Stimulated activated CD4-positive, alpha-beta T cell treated with anti-CD3 and anti-CD28 coated beads, Interleukin-1b, Interleukin-23, amount 100 ng/mL, for 4 hours (primary cell): Measurements from ENCODE around the gene STK25.

Experiments
- DNase-seq, 2 donors: peaks; one replicate each; pipeline ENCODE4 v3.0.0-alpha.2; 2020; ENCODE audit warnings: low read depth in 2 of 2

STK25 gene

GRCh38 chr2:241494311-241494908 lies 14.0 kb downstream of the STK25 start:
- DNase-seq = no peak

DNA sequence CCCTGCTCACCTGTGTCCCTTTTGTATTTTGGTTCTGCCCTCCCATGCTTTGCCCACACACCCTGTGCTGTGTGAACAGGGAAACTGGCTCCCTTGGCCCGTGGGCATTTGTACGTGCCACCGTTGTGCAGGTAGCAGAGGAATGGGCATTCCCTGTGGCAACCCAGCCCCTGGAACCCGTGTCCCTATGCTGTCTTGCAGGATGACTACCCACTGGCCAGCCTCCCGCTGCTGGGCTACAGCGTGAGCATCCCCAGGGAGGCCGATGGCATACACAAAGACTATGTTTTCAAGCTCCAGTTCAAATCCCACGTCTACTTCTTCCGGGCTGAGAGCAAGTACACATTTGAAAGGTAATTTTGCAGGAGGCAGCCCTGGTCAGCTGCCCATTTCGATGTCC lies 15.3 kb downstream of the STK25 start:
- DNase-seq = no peak

DNA sequence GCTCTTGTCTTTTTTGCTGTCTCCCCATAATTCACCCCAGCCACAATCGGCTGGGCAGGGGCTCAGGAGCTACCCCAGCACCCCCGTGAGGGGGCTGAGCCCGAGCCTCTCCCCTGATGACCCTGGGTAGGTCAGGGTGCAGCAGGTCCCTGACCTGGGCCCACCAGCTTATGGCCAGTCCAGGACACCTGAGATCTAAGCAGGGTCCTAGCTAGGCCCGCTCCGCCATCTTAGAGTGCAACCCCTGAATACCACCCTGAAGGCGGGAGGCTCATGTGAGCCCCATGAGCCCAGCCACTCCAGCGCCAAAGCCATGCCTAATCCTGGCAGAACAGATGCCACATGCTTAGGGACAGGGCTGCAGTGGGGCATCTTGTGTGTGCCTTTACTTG lies 16.2 kb downstream of the STK25 start:
- DNase-seq = no peak

GRCh38 chr2:241491549-241492173 lies 16.7 kb downstream of the STK25 start:
- DNase-seq = no peak

GRCh38 chr2:241490825-241491506 lies 17.4 kb downstream of the STK25 start:
- no peak for DNase-seq

DNA sequence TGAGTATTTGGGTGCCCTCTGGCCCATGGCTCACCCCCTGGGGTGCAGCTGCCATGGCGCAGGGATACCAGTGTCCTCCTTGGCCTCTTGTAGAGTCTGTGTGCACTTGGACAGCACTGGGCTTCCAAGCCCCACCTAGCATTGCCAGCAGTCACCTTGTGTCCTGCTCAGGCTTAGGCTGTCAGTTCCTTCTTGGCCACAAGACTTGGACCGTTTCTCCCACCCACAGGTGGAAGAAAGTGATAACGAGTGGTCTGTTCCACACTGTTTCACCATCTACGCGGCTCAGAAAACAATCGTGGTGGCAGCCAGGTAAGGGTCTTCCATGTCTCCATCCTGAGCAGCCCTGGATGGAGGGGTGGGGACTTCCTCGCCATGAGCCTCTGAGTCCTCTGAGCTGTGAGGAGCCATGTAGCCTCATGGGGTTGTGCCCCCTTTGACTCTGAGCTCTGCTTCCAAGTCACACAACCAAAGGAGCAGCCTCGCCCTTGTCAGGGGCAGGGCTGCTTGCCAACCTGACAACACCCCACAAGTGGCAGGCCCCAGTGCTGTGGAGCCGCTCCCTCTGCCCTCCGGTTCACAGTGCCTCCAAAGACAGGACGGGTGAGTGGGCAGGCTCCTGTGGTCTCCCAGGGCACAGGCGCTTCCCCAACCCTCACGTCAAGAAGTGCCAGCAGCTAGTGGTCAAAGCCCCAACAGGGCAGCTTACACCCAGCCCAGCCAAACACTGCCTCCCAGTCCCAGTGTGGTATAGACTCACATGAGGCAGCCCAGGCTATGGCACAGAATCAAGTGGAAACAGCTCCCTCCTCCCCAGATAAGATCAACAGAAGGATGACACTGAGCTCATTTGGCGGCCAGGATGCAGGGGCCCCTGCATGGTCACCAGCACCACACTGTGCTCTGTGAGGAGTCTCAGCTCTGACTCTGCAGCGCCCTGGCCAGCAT lies 18.4 kb downstream of the STK25 start:
- no peak for DNase-seq

DNA sequence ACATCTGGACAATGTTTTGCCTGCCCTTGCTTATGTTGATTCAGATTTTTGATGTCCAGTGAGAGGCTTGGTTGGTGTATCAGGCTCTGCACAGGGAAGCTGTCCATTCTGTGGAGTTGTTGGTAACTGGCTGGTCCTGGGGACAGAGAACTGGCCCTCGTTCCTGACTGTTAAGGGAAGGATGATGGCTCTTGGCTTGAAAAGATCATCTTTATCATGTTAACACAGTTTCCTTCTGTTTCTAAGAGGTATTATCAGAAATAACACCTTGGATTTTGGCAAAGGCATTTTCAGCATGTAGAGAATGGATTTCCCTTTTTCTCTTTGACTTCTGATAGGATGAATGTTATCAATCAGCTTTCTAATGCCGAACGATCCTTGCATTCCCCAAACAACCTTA lies 19.3 kb downstream of the STK25 start:
- DNase-seq = no peak

- DNase-seq = no peak
Observed at GRCh38 chr2:241485172-241485911, 23.0 kb downstream of the STK25 start.

GRCh38 chr2:241483305-241483704 lies 25.1 kb downstream of the STK25 start:
- DNase-seq = no peak

- no peak for DNase-seq
Observed at GRCh38 chr2:241482126-241482955, 26.0 kb downstream of the STK25 start.

DNA sequence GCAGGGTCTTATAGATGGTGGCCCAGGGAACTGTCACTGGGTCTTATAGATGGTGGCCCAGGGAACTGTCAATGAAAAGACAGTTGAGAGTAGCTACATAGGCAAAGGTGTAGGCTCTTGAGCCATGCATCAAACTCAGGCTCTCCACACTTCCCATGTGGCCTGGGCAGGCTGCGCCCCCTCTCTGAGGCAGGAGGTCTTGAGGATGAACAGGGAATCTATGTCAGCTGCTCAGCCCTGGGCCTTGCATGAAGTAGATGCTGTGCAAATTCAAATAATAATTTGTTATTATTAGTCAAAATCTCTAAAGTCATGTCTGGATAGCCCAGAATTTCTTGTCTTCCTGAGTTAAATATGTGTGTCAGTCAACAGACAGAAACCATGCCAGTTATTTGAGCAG lies 26.7 kb downstream of the STK25 start:
- DNase-seq = no peak

- DNase-seq = no peak
Observed at GRCh38 chr2:241479026-241479898, 29.1 kb downstream of the STK25 start.

DNA sequence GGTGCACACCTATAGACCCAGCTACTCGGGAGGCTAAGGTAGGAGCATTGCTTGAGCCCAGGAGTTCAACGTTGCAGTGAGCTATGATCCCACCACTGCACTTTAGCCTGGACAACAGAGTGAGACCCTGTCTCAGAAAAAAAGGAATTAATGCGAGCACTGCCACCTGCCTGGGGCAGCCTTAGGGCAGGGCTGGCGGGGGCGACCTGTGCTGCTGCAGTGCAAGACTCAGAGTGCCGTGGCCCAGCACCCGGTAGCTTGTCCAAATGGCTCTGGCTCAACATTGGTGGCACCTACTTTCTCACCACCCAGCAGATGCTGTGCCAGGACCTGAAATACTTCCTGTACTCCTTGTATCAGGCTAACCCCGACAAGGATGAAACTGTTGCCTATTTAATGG lies 30.2 kb downstream of the STK25 start:
- DNase-seq = no peak

GRCh38 chr2:241475267-241475666 lies 33.1 kb downstream of the STK25 start:
- DNase-seq = no peak

- DNase-seq = no peak
Observed at GRCh38 chr2:241473399-241473798, 35.0 kb downstream of the STK25 start.

DNA sequence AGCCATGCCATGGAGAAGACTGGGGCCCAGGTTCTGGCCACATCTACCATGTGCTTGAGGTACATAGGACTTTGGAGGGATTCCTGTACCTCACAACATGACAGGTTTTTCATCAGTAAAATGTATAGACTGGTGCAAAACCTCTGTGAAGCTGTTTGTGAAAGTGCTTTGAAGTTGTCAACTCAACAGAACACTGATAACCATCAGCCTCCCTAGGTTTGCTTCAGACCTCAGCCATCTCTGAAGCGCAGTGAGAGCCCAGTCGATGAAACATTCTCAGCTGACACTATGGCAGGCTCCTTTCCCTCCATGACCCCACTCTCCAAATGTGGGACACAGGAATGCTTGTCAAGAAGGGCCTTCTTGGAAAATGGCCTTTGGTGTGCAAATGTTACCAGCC lies 38.6 kb downstream of the STK25 start:
- no peak for DNase-seq

DNA sequence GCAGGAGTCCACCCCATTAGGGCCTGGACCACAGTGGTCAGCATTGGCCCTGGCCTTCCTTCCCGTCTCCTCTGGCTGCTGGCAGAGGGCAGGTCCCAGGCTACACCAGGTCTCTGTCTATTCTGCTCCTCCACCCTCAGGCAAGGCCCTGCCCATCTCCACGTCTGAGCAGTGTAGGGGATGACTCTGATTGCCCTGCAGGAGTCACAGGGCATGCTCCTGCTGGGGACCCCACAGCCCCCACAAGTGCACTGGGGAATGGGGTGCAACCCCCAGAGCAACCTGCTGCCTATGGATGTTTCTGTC lies 40.0 kb downstream of the STK25 start:
- DNase-seq = no peak

DNA sequence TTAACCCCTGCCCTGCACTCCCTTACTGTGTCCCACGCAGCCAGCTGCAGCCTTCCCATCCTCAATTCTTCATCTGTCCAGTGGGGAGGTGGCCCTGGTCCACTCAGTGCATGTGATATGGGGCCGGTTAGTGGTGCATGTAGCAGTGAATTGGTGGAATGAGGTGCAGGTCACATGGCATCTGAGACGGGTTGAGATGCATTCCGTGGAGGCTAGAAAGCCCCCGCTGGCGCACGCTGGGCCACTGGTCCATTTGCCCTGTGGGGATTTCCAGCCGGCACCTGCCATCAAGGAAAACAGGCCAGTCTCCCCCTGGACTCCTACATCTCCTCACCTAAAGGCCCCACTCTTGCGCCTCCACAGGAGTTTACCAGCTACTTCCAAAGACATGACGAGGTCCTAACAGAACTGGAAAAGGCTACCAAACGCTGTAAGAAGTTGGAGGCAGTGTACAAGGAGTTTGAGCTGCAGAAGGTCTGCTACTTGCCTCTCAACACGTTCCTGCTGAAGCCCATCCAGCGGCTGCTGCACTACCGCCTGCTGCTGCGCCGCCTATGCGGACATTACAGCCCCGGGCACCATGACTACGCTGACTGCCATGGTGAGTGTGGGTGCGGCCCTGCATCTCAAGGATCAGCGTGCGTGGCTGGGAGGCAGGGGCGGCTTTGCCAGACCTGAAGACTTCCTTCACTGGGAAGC lies 40.5 kb downstream of the STK25 start:
- DNase-seq = no peak

DNA sequence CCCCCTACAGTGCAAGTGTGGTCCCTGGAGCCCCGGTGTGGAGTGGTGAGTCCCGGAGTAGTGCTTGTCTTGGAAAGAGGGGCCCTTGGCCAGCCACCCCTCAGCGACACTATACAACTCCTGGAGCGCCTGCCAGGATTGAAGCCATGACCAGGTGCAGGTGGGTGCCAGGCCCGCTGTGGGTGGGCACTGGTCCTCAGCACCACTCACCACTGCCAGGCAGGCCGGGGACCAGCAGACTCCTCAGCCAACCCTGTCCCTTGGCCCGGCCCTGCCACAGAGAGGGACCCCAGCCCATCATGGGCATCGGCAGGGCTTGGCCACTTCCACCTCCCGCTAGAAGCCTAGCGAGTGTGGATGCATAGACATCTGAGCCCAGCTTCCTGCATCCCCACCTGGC lies 42.2 kb downstream of the STK25 start:
- no peak for DNase-seq
